GM19328 (cell line): Measurements from ENCODE around the gene FRAS1.
"Not testable (repeated sequence)": the region's sequence is repeated elsewhere in the genome, so short reads cannot be mapped to it uniquely, and the experiment has no call there.

Experiments
- ATAC-seq: cut with Tn5 transposase; IDR thresholded peaks from one replicate; pipeline ENCODE4 v1.9.1; 2021; ENCODE audit warnings: mild to moderate bottlenecking, moderate library complexity; ENCODE audit not compliant: unreplicated experiment

The FRAS1 gene

DNA sequence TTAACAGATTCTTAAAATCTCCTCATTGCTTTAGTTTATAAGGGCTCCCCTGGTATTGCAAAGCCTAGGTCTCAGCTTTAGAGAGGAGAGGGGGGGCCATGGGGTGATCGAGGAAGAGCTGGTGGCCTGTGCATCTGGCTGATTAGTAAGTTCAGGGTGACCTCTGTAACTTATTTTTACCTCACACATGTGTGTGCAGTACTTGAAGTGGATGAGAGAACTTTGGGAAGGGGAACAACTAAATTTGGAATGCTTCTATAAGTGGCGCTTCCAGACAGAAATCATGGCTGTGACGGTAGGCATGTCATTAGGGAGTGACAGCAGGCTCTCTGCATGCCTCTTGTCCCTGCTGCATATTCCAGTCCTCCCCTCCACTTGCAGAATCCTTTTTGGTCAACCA lies 41.9 kb downstream of the FRAS1 start:
- ATAC-seq: no peak

DNA sequence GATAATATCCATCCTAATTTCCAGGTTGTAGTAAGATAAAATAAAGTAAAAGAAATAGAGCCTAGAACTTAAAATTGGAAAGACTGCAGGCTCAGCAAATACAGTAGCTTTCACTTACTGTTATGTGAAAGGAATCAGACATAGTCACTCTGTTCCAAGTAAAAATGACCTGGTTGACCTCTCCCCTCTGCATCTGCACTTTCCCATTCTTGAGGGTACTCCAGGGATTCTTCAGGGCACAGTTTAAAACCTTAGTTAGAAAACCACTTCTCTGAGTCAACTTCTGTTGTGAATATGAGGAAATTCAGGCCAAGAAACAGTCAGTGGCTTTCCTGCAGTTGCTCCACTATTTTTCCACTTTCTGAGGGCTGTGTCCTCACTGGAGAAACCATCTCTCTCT lies 42.9 kb downstream of the FRAS1 start:
- no peak for ATAC-seq

DNA sequence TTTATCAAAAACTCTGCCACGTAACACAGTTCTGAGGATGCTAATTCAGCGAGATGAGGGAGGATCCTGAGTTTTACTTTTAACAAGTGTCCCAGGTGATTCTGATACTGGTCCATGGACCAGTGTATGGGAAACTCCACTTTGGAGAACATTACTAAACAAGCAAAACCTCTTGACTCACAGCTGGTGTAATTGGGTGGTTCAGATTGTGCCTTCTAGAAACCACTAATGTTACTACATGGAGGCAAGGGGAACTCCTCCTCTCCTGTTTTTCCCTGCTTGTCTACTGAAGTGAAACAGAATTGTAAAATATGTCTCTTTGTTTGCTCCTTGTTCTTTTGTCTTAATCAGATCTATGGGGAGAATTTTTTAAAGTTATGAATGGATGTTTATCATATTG lies 62.6 kb downstream of the FRAS1 start:
- ATAC-seq: no peak

DNA sequence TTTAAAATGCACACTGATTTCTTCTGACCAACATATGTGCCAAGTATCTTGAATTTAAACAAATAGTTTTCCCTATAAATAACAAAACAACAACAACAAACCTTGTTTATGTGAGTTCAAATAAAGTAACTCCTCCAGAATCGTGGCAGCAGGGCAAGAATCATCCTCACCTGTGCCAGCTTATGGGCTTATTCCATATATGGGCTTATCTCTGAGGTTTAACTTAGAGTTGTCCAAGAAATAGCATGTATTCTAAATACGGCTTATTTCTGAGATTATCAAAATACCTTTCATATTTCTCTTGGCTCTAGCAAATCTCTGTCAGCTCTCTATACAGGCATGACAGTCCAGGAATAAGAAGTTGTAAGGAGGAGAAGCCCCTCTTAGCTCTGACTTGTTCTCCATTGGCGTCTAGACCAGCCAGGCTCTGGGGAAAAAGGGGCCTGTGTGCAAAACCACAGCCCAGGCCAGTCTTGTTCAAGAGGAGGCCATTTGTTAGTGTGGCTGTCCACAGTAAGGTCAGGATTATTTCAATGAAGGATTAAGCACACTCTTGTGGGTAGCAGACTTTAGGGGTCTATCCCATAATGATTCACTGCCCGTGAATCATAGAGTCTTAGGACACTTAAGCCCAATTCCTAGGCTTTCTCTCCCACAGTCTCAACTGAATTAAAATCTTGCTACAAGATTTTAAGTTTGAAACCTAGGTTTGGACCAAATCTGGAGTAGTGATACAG lies 63.2 kb downstream of the FRAS1 start:
- no peak for ATAC-seq

DNA sequence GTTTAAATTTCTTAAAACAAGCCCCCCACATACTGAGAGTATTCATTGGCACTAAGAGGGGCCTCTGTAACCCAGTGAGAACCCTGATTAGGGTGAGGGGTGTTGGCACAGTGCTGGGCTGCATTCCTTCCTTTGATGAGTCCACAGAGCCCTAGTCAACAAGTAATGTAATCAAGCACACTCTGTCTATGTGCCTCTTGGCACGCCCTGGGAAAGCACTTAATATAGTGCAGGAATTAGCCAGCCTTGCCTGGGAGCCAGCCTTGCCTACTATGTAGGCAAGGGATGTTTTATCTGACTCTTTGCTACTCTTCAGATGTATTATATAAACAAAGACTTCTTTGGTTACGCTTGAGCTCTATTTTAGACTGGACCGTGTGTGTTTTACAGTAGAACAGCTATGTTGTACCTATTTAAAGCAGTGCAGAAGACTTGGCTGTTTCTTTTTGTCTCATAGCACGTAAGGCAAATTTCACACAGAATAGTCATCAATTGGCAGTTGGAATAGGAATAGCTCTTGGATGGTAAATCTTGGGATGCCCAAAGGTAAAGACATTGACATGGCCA lies 64.3 kb downstream of the FRAS1 start:
- ATAC-seq: no peak

DNA sequence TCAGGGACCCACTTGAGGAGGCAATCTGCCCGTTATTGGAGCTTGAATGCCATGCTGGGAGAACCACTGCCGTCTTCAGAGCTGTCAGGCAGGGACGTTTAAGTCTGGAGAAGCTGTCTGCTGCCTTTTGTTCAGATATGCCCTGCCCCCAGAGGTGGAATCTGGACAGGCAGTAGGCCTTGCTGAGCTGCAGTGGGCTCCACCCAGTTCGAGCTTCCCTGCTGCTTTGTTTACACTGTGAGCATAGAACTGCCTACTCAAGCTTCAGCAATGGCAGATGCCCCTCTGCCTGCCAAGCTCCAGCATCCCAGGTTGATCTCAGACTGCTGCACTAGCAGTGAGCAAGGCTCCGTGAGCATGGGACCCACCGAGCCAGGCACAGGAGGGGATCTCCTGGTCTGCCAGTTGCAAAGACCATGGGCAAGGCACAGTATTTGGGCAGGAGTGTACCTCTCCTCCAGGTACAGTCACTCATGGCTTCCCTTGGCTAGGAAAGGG lies 68.8 kb downstream of the FRAS1 start:
- not testable (repeated sequence) for ATAC-seq

DNA sequence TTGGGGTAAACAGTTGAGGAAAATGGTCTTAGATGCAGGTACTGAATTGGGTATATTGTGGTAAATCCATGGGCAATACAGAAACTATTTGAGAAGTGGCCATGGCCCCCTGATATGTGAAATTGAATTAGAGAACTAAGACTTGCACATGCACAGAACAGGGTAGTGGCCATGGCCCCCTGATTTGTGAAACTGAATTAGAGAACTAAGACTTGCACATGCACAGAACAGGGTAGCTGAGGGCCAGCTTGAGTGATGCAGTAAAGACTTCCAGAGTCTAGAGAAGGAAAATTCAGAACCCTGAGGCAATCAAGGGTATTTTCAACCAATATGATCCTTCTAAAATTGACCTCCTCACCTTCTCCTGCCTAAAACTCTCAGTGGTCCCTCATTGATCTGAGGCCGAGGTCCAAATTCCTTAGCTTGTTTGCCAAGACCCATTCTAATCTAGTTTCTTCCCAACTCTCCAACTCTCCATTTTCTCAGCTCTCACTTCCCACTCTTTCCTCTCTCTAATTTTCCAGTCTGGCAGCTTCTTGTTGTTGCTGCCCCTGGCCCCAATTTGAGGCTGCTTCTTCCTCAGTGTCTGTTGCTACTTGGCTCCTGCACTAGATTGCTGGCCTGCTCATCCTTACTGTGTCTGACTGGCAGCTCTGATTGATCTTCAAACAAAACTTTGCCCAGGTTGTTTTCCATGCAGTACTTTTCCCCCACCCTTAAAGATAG lies 72.4 kb downstream of the FRAS1 start:
- ATAC-seq: no peak

DNA sequence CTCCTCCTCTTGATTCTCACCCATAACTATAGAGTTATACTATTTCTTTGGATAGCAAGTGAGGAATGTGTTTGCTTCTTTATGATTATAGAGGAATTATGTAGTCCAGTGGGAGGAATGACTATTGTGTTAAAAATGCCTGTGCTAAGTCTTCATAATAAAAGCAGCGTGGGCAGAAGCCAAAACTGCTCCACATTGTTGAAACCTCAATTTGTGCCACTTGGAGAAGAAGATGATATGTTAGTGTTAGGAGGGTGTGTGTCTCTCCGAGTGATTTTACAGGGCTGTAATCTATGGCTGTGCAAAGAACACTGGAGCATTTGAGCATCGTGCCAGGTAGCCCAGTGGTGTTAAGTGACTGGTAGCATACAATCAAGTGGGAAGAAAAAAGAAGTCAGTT lies 74.3 kb downstream of the FRAS1 start:
- no peak for ATAC-seq

DNA sequence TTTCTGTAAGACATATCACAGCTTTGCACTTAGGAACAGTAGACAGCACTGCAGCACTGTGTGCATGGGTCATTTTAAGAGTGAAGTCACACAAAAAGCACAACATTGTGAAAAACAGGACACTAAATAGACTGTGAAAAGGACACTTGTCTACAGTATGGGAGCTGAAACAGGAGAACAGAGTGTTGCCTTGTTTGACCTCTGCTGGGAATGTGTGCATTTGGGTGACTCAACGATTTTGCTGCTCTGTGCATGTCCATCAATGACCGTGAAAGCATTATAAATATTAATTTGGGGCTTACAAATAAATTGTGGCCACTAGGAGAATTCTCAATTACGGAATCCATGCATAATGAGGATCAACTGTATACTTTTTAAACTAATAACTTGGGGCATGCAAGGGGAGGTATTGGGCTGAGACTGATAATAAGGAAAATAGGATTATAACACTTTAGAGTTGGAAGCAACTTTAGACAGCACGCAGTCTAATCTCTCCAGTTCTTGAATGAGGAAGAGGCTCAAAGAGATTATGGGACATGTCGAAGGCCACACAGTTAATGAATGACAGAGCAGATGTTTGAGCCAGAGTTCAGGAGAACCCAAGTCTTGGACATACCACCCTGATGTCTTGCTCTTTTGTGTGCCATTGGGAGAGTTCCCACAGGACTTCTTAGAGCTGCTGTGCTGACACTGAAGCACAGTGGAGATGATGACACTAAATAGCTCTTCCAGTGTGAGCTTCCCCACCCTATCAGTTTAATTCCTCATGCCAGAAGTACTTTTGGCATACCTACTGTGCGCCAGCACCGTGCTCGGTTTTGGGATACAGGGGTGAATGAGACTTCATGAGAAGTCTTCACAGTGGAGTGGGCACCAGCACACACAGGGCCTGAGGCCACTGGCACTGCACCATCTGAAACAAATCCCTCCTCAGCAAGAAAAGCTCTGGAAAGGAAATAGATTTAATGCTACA lies 79.3 kb downstream of the FRAS1 start:
- no peak for ATAC-seq

DNA sequence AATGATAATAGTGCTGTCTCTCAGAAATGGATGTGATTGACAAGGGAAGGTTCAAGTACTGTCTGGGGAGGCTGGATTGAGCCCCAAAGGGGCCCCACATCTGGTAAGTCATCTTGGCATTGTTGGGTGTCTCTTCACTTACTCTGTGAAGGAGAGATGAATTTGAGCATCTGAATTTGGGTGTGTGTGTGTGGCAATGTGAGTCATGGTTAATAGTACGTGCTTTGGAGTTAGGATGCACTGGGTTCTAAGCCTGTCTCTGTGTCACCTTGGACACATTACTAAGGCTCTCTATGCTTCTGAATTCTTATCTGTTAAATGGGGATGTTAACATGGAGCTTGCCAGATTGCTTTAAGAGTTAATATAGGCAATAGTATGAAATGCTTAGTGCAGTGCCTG lies 80.4 kb downstream of the FRAS1 start:
- no peak for ATAC-seq

DNA sequence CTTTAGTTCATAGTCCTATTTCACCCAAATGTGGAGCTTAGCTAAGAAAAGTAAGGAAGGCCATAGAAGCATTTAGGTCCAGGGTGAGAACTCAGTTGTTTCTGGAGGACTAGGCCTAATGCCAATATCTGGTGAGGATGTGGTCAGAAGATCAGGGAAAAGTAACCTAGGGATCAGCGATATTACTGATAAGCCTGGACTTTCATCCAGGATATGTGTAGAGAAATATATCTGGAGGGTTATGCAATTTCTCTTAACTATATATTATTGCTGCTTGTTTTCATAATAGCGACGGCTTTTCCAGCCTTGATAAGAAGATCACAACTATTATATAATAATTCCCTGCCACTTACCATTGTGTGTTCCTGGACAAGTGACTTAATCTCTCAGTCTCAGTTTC lies 81.1 kb downstream of the FRAS1 start:
- ATAC-seq: no peak

DNA sequence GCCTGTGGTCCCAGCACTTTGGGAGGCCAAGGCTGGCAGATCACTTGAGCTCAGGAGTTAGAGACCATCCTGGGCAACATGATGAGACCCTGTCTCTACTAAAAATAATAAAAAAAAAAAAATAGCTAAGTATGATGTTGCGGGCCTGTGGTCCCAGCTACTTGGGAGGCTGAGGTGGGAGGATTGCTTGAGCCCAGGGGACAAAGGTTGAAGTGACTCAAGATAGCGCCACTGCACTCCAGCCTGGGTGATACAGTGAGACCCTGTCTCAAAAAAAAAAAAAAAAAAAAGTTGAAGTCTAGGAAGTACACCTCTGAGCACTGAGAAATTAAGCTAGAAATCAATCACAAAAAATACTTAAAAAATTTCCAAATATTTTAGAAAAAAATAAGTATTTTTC lies 86.5 kb downstream of the FRAS1 start:
- ATAC-seq: no peak

DNA sequence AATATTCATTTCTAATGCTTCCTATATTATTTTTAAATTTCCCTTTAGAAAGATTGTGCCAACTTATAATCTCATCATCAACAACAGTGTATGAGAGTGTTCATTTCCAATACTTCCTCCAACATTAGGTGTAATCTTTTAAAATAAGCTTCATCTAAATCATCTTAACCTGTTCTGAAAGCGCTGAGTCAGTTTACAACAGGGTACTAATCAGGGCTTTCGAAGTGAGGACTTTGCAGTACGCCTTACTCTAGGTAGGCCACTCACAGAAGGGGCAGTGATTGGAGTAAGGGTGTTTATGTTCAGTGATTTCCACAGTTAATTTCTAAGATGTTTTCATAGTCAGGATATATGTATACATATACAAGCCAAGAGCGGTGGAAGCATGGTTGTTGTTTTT lies 87.9 kb downstream of the FRAS1 start:
- ATAC-seq: no peak

DNA sequence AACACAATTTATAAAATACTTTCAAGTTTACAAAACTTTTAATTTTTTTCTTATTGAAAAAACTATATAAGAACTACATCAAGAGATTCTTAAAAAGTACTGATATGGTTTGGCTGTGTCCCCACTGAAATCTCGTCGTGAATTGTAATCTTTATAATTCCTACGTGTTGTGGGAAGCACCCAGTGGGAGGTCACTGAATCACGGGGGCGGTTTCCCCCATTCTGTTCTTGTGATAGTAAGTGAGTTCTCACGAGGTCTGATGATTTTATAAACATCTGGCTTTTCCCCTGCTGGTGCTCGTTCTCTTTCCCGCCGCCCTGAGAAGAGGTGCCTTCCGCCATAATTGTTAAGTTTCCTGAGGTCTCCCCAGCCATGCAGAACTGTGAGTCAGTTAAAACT lies 88.5 kb downstream of the FRAS1 start:
- no peak for ATAC-seq

DNA sequence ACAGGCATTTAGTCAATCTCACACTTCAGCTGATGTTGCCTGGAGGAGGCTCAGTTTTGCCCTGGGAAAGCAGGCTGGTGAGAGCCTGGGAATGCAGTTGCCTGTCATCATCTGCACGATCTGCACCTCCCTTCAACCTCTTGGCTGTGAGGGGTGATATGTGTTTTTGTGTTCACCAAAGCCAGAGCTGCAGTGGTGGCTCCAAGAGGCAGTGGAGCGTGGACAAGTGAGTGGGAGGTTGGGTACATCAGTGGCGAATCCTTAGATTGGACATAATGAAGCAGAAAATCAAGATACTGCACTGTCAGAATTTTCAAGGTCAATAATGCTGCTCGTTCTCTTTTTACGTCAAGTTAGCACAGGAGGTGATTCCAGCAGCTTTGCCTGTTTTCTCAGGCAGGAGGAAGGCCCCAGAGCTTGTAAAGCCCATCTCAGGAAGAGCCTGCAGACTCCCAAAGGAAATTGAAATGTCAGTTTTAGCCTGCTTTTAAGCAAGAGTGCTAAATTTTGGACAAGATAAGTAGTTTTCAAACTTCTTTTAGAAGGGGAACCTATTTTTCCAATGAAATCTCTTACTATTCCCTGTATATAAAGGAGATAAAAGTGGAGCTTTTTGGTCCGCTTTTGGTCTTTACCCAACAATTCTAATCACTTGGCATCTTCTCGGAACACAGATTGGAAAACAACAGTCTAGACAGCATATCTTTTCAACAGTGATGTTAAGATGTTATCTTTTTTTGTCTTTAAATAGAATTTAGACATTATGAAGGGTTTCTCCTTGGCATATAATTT lies 92.8 kb downstream of the FRAS1 start:
- no peak for ATAC-seq

DNA sequence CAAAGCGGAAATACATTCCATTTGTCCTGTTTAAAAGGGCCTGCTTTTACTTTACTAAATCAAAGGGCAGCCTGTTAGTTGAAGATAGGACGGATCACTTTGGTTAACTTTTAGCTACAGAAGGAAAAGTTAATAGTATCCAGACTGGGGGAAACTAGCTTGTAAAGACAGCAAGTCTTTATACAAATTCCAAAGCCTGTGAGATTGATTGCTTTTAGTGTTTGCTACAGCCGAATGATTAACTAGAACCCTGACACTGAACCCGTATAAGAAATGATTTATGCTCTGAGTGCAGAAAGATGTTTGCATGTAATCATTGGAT lies 93.4 kb downstream of the FRAS1 start:
- no peak for ATAC-seq

DNA sequence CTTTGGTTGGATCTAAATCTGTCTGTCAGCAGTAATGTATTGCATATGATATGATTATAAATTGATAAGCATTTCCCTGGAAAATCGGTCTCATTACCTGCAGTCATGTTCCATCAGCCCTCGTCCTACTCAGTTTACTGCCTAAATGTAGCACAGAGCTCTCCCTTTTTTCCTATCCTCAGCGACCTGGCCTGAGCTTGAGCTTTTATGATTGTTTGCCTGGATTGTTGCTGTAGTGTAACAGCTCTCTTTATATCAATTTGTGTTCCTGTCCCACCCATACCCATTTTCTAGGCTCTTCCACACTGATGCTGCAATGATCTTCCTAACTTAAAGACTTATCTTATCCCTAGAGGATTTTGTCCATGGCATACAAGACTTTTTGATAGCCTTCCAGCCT lies 95.7 kb downstream of the FRAS1 start:
- no peak for ATAC-seq

DNA sequence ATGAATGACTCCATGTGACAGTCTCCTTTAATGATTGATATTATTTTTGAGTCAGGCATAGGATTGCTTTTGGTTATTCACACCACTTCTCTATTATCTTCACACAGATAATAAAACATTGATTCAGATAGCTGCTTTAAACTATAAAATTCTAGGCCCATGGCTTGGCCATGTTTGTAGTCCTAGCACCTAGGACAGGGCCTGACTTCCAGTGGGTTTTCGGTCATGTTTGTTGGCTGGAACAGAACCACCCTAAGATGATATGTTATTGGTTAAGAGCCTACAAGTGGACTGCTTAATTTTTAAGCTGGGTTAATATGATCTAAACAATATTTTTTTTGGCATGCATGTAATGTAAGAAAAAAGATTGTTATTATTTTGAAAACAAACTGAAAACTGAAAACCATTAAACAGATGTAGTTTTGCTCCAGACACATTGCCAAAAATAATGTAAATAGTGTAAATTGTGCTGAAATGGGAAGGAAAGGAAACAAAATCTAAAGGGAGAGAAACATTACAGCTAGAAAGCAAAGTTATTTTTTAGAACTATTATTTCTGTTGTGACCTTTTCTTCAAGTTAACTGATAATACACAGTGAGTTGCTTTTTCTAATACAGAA lies 98.0 kb downstream of the FRAS1 start:
- no peak for ATAC-seq

DNA sequence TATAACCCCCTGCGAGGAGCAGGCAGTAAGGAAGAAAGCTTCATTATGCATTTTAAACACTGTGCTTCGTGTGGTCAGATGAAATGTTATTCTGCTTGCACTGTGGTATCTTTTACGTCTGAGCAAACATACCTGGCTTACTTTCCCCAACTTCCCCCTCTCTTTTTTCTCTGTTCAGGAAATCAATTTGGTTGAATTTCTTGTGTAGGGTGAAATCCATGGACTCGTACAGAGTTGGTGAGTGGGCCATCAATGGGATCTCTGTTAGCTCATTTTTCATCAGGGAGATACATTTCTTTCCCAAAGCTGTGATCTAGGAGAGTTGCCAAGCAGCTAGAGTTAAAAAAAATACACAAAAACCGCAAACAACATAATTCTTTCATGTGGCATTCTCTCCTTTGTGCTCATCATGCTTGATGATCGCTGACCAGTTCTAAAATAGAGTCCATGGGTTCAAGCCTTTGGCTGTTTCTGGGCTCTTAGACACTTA lies 98.5 kb downstream of the FRAS1 start:
- no peak for ATAC-seq

DNA sequence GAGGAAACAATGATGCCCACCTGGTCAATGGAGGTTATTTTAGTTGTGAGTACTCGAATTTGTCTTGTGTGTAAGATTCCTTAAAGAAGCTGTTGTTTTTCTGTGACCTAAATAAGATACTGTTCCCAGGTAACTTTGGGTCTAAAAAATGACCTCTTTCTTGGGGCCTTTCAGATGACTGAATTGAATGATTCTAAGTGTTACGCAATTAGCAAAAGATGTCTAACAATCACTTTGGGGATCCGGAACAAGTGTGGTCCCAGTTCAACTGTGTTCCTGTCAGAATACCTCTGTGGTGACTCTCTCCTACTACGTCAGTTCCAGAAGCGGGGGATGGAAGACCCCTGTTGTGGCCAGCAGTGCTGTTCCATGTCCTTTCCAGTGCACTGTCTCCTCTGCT lies 99.4 kb downstream of the FRAS1 start:
- no peak for ATAC-seq
